Spleen (tissue), 7 donors: ENCODE results near the gene NDRG3.
A peak's percentile ranks its signal among the peaks of the same experiment; 100 is the strongest.

Source experiments
- POLR2A ChIP-seq, 3 donors: fragments of 450-650 bp; IDR thresholded peaks; one replicate each; pipeline ENCODE4 v1.5.1; 2017; ENCODE audit warnings: antibody characterized with exemption in 3 of 3, mild to moderate bottlenecking in 1 of 3
- POLR2AphosphoS5 ChIP-seq, 3 donors: sonication (generic); formaldehyde crosslinking; IDR thresholded peaks; one replicate each; pipeline ENCODE4 v1.5.1; 2017; ENCODE audit warnings: antibody characterized with exemption in 3 of 3
- TF ChIP-seq, protein P1 (sequence below), 11 experiments: fragments of 200-600 bp in 7 of 11; fragments of 450-650 bp in 4 of 11; sonication (generic) in 4 of 11; IDR thresholded peaks in 8 of 11; conservative IDR thresholded peaks in 3 of 11; 1 replicate in 7 of 11; 2 replicates in 4 of 11; pipeline versions ENCODE4 v1.4.0 to v1.8.0; 2016 to 2021; ENCODE audit warnings: antibody characterized with exemption in 11 of 11, inconsistent platforms in 4 of 11, mild to moderate bottlenecking in 1 of 11
- donor health status: DM: no; HTN: no; CAD: no; lungs with moderate emphysema.
- donor health status: DM: no; HTN: no; CAD: no.
- donor health status: DM: no; HTN: no; CAD: no.

DNA sequence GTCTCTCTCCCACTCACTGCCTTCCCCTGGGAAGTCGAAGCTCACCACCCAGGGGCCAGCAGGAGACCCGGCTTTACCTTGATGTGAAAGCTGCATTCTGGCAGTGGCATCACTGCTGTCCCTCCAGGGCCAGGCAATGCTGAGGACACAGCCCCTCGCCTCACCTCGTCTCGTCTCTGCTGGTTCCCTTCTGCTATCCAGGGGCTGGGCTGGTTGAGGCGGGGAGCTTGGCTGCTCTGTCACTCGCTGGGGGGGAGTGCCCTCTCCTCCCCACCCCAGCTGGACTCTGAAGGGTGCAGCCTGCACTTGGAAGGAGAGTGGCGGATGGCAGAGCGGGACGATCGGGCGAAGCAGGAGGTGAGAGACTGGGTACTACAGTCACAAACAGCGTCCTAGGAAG is 40.4 kb upstream of the NDRG3 start:
- TF ChIP-seq, protein P1, sequence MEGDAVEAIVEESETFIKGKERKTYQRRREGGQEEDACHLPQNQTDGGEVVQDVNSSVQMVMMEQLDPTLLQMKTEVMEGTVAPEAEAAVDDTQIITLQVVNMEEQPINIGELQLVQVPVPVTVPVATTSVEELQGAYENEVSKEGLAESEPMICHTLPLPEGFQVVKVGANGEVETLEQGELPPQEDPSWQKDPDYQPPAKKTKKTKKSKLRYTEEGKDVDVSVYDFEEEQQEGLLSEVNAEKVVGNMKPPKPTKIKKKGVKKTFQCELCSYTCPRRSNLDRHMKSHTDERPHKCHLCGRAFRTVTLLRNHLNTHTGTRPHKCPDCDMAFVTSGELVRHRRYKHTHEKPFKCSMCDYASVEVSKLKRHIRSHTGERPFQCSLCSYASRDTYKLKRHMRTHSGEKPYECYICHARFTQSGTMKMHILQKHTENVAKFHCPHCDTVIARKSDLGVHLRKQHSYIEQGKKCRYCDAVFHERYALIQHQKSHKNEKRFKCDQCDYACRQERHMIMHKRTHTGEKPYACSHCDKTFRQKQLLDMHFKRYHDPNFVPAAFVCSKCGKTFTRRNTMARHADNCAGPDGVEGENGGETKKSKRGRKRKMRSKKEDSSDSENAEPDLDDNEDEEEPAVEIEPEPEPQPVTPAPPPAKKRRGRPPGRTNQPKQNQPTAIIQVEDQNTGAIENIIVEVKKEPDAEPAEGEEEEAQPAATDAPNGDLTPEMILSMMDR (IDR thresholded peaks at IDR 0.05 in 8 of 11, conservative IDR thresholded peaks at IDR 0.05 in 3 of 11): no peak
- TF ChIP-seq POLR2A (IDR thresholded peaks at IDR 0.05) (no peak), POLR2AphosphoS5 (IDR thresholded peaks at IDR 0.05) (peak in 1 of 3 donors; percentile 14)
